Measurements from ENCODE around the gene PUS10. TPM values are rescaled to one million over a fixed set of nuclear protein-coding genes. Genes with fewer than 3 reads are reported as not detected.

The PUS10 gene
- total RNA-seq, 2 experiments from 2014 or later: 8.1 to 8.9 TPM

DNA sequence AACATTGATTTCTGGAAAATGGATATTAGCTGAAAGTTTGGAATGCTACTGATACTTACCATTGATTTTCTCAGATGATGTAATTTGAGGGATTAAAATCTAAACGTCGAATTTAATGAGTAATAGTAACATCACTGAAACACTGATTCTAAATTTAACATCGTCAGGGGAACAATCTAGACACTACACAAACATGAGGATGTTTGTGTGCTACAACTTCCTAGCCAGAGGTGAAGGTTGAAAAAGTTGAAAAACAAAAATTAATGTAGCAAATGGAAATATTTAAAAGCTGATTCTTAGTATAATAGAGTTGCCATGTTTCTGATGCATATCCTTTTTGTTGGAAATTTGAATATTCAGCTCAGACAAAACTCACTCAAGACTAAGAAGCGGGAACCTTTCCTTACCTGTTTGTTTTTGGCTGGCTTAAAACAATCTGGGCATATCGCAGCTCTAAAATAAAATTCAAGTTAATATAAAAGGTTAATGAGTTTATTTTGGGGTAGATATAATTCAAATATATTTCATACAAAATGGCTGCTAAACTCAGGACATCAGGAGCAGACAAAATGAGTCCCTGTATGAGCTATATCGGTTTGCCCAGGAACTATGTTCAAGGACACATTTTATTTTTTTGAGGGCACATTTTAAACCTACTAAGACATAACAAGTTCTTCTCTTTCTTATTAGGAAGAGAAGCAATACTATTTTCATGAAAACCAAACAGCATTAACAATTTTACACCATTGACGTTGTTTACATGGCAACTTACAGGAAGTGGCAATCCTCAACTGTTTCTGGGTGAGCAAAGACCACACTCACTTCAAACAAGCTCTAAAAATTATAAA lies 53.2 kb downstream of the PUS10 start:
- ChIA-PET CTCF (interaction anchor here (1.0 to 1.5 kb wide), 3 partner anchors 30 to 257 kb away, joined by 3 to 4 read pairs (median 4); no protein-coding TSS in a partner anchor), POLR2A (no interaction called here)
- DNase-seq: no peak
- Mint-ChIP-seq H3K4me3 (no peak overlapping the region), H3K36me3 (peaks cover 4% of the 10 kb centered on the region), H3K27ac (peak overlapping the region; percentile 60), H3K4me1 (ENCODE audit: low read depth) (peaks cover 32% of the 10 kb centered on the region), H3K27me3 (no peaks in the 10 kb centered on the region), H3K9me3 (no peaks in the 10 kb centered on the region)
- intact Hi-C loops (cut with micrococcal nuclease): no loop called here

DNA sequence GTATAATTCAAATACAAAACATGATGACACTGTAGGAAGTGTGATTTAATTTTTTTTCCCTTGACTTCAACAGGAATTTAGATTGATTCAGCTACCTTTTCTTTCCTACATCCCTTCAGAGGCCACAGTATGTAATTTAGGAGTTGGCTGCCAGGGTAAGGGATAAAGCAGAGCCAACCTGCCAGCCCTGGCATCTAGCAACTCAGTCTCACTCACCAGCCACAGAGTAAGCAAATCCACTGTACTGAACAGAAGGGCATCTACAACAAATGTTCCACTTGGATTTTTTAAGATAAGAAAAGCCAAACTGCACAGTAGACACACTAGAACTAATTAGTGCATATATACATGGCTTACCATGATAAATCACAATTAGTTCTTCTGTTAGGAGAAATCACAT lies 54.9 kb downstream of the PUS10 start:
- intact Hi-C loops (cut with micrococcal nuclease): no loop called here
- Mint-ChIP-seq H3K27ac (no peak overlapping the region), H3K4me3 (no peak overlapping the region), H3K4me1 (ENCODE audit: low read depth) (peaks cover 31% of the 10 kb centered on the region), H3K36me3 (peaks cover 6% of the 10 kb centered on the region), H3K9me3 (no peaks in the 10 kb centered on the region), H3K27me3 (no peaks in the 10 kb centered on the region)
- DNase-seq: no peak
- CTCF ChIA-PET: no interaction called here
- POLR2A ChIA-PET: no interaction called here

DNA sequence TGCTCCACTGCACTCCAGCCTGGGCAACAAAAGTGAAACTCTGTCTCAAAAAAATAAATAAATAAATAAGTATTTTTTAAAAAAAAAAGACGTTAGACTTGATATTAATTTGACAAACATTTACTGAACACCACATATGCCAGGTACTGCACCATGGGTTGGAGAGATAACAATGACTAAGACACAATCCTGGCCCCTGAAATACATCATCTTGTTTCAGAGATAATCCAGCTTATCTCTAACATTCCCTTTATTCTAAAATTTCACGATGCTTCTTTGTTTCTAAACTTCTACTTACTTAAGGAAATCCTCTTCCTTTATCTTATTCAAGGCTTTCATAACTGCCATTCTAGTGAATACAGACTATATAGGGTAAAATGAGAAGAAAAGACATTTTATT lies 55.5 kb downstream of the PUS10 start:
- DNase-seq: no peak
- CTCF ChIA-PET: no interaction called here
- Mint-ChIP-seq H3K9me3 (no peaks in the 10 kb centered on the region), H3K36me3 (peaks cover 6% of the 10 kb centered on the region), H3K27ac (no peak overlapping the region), H3K4me3 (no peak overlapping the region), H3K4me1 (ENCODE audit: low read depth) (peaks cover 29% of the 10 kb centered on the region), H3K27me3 (no peaks in the 10 kb centered on the region)
- intact Hi-C loops (cut with micrococcal nuclease): no loop called here
- POLR2A ChIA-PET: no interaction called here

DNA sequence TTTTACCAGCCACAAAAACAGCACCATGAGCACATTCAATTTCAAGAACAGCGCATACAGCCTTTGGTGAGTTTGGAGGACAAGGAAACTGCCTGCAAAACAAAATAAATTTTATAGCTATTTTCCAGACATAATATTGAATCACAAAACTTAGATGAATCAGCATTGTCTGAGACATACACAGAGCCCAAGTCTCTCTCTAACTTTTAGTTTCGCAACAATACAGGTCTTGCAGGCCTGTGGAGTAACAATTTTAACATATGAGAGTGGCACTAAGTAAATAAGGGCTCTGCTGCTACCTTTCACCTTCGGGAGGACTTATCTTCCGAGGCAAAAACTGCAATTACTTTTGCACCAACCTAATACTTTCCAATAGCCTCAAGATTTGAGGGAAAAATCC lies 56.6 kb downstream of the PUS10 start:
- no peak for DNase-seq
- POLR2A ChIA-PET: no interaction called here
- no peak overlapping the region for H3K27ac Mint-ChIP-seq

DNA sequence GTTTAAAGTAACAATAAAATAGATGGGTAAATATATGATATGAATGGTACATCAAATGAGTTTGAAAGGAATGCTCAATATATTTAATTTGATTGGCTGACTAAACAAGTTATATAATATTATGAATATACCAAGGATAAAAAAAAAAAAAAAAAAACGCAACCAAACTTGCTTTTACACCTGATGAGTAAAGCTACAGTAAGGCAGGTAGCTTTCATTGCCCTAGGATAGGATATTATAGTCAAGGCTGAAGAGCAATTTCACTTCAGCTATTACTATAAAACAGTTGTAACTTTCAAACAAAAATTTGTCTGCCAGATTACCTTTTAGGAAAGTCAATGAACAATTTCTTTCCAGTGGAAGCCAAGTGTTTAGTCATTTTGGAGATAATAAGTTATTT lies 57.3 kb downstream of the PUS10 start:
- H3K27me3 Mint-ChIP-seq: no peaks in the 10 kb centered on the region
- intact Hi-C loops (cut with micrococcal nuclease): no loop called here
- no peak overlapping the region for H3K4me3 Mint-ChIP-seq
- H3K27ac Mint-ChIP-seq: no peak overlapping the region
- CTCF ChIA-PET: interaction anchor here (0.6 to 0.7 kb wide), 2 partner anchors 8 to 26 kb away, joined by 3 read pairs; no protein-coding TSS in a partner anchor
- no peaks in the 10 kb centered on the region for H3K9me3 Mint-ChIP-seq
- POLR2A ChIA-PET: no interaction called here
- H3K36me3 Mint-ChIP-seq: peaks cover 6% of the 10 kb centered on the region
- DNase-seq: no peak
- peaks cover 13% of the 10 kb centered on the region for H3K4me1 Mint-ChIP-seq (ENCODE audit: low read depth)

More for the DNA sequence above, 56.6 kb downstream of the PUS10 start:
- Mint-ChIP-seq H3K9me3 (no peaks in the 10 kb centered on the region), H3K27me3 (no peaks in the 10 kb centered on the region), H3K36me3 (peaks cover 6% of the 10 kb centered on the region), H3K4me1 (ENCODE audit: low read depth) (peaks cover 20% of the 10 kb centered on the region), H3K4me3 (no peak overlapping the region)
- CTCF ChIA-PET: interaction anchor here (0.6 kb wide), 1 partner anchor 27 kb away, joined by 3 read pairs; no protein-coding TSS in a partner anchor
- intact Hi-C loops (cut with micrococcal nuclease): no loop called here

DNA sequence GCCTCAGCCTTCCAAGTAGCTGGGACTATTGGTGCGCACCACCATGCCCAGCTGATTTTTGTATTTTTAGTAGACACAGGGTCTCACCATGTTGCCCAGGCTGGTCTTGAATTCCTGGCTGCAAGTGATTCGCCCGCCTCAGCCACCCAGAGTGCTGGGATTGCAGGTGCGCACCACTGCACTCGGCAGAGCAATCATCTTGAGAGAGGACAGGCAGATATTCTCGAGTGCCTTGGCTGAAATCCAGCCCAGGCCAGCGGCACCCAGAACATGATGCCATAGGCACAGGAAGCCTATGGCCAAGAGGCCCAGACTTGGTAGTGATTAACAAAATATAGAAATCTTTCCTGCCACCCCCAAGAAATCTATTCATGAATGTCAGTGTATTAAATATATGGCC lies 58.6 kb downstream of the PUS10 start:
- Mint-ChIP-seq H3K9me3 (no peaks in the 10 kb centered on the region), H3K27me3 (no peaks in the 10 kb centered on the region), H3K36me3 (peaks cover 6% of the 10 kb centered on the region), H3K4me3 (no peak overlapping the region), H3K4me1 (ENCODE audit: low read depth) (peaks cover 3% of the 10 kb centered on the region), H3K27ac (no peak overlapping the region)
- no peak for DNase-seq
- intact Hi-C loops (cut with micrococcal nuclease): no loop called here
- ChIA-PET POLR2A (no interaction called here), CTCF (no interaction called here)

DNA sequence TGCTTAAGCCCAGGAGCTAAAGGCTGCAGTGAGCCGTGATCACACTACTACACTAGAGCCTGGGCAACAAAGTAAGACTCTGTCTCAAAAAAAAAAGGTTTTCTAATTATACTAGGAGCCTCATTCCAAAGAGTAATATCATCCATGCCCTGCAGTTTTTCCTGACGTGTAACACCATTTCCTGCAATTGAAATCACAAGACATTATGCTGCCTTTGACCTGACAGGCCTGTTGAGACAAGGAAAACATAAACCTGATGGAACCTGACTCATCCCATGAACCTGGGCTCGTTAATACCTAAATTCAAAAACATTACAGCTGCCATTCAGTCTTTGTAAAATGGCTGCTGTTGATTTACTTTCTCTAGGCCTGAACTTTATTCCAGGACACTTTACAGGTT lies 59.3 kb downstream of the PUS10 start:
- no peaks in the 10 kb centered on the region for H3K27me3 Mint-ChIP-seq
- CTCF ChIA-PET: no interaction called here
- POLR2A ChIA-PET: no interaction called here
- H3K4me1 Mint-ChIP-seq (ENCODE audit: low read depth): no peaks in the 10 kb centered on the region
- H3K27ac Mint-ChIP-seq: no peak overlapping the region
- peaks cover 8% of the 10 kb centered on the region for H3K36me3 Mint-ChIP-seq
- DNase-seq: no peak
- H3K9me3 Mint-ChIP-seq: no peaks in the 10 kb centered on the region
- no peak overlapping the region for H3K4me3 Mint-ChIP-seq
- intact Hi-C loops (cut with micrococcal nuclease): no loop called here

DNA sequence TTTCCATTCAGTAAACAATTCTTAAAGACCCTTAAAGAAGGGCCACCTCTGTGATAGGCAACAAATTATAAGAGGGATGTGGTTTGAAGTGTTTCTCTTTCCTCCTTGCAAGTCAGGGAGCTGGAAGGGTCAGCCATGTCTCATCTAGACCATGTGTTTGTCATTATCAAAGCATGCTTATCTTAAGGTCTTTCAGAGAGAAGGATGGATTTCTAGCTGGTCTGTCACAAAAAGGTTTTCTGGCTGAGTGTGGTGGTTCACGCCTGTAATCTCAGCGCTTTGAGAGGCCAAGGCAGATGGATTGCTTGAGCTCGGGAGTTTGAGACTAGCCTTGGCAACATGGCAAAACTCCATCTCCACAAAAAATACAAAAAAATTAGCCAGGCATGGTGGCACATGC lies 59.7 kb downstream of the PUS10 start:
- Mint-ChIP-seq H3K27ac (no peak overlapping the region), H3K27me3 (no peaks in the 10 kb centered on the region), H3K4me3 (no peak overlapping the region), H3K36me3 (peaks cover 12% of the 10 kb centered on the region), H3K4me1 (ENCODE audit: low read depth) (no peaks in the 10 kb centered on the region), H3K9me3 (no peaks in the 10 kb centered on the region)
- CTCF ChIA-PET: interaction anchor here (0.9 kb wide), 1 partner anchor 11 kb away, joined by 3 read pairs; no protein-coding TSS in a partner anchor
- POLR2A ChIA-PET: no interaction called here
- no peak for DNase-seq
- intact Hi-C loops (cut with micrococcal nuclease): no loop called here

DNA sequence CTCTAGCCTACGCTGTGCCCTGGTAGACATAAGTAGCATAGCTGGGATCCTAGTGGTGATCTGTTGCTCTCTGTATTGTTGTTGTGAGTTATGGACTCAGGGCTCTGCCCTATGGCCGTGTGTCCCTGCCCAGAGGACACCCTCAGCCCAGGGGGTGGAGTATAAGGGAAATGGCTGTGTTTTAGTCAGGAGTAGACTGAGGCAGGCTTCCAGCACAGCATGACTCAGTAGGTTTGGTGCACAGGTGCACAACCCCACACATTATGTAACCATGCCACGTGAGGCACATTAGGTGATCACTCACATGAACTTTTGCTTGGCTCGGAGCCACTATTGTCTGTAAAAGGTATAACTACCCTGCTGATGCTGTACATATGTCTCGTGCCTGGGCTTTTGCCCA lies 60.4 kb downstream of the PUS10 start:
- intact Hi-C loops (cut with micrococcal nuclease): no loop called here
- Mint-ChIP-seq H3K36me3 (peaks cover 16% of the 10 kb centered on the region), H3K4me3 (no peak overlapping the region), H3K27ac (no peak overlapping the region), H3K4me1 (ENCODE audit: low read depth) (no peaks in the 10 kb centered on the region), H3K9me3 (no peaks in the 10 kb centered on the region), H3K27me3 (no peaks in the 10 kb centered on the region)
- POLR2A ChIA-PET: interaction anchor here (1.1 kb wide), 1 partner anchor 58 kb away, joined by 5 read pairs; no protein-coding TSS in a partner anchor
- DNase-seq: no peak
- CTCF ChIA-PET: interaction anchor here (0.9 kb wide), 1 partner anchor 10 kb away, joined by 3 read pairs; no protein-coding TSS in a partner anchor

DNA sequence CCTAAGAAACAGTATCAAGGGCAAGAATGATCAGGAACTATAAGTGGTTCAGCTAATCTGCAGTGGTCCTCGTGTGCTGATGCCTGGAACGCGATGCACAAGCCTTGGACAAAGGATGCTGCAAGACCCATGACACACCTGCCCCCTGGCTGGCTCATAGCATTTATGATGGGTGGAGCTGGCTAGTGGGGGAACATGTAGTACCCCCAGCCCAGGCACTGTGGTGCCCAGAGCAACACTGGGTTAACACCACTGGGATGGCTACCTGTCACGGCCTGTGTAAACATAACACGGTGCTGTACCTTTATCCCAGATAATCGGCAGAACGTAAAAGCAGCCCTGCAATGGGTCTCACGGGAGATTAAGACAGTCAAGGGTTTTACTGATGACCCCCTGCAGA lies 60.8 kb downstream of the PUS10 start:
- POLR2A ChIA-PET: interaction anchor here (1.1 kb wide), 1 partner anchor 58 kb away, joined by 5 read pairs; no protein-coding TSS in a partner anchor
- no peaks in the 10 kb centered on the region for H3K4me1 Mint-ChIP-seq (ENCODE audit: low read depth)
- no peaks in the 10 kb centered on the region for H3K27me3 Mint-ChIP-seq
- H3K36me3 Mint-ChIP-seq: peaks cover 15% of the 10 kb centered on the region
- no peaks in the 10 kb centered on the region for H3K9me3 Mint-ChIP-seq
- CTCF ChIA-PET: no interaction called here
- no peak for DNase-seq
- H3K27ac Mint-ChIP-seq: no peak overlapping the region
- no peak overlapping the region for H3K4me3 Mint-ChIP-seq
- intact Hi-C loops (cut with micrococcal nuclease): no loop called here

DNA sequence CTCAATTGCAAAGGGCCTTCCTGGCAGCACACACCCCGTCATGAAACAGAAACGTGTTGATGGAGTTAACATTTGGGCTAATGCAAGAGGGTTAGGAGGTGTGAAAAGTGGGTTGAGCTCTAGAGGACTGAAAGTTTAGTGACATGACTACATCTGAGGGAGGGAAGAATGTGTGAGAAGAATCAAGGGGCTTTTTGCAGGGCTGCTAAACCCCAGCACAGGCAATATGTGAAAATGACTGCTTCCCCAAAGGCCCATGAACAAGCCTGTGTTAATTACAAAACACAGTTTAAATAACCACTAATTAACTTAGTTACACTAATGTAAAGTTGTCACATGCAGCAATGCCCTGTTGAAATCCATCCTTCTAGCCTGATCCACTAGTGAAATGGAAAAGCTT lies 63.9 kb downstream of the PUS10 start:
- Mint-ChIP-seq H3K27ac (no peak overlapping the region), H3K27me3 (no peaks in the 10 kb centered on the region), H3K4me3 (no peak overlapping the region), H3K9me3 (no peaks in the 10 kb centered on the region), H3K4me1 (ENCODE audit: low read depth) (peaks cover 3% of the 10 kb centered on the region), H3K36me3 (peaks cover 16% of the 10 kb centered on the region)
- intact Hi-C loops (cut with micrococcal nuclease): no loop called here
- POLR2A ChIA-PET: no interaction called here
- DNase-seq: no peak
- CTCF ChIA-PET: interaction anchor here (2.4 kb wide), 1 partner anchor 45 kb away, joined by 8 read pairs; no protein-coding TSS in a partner anchor

DNA sequence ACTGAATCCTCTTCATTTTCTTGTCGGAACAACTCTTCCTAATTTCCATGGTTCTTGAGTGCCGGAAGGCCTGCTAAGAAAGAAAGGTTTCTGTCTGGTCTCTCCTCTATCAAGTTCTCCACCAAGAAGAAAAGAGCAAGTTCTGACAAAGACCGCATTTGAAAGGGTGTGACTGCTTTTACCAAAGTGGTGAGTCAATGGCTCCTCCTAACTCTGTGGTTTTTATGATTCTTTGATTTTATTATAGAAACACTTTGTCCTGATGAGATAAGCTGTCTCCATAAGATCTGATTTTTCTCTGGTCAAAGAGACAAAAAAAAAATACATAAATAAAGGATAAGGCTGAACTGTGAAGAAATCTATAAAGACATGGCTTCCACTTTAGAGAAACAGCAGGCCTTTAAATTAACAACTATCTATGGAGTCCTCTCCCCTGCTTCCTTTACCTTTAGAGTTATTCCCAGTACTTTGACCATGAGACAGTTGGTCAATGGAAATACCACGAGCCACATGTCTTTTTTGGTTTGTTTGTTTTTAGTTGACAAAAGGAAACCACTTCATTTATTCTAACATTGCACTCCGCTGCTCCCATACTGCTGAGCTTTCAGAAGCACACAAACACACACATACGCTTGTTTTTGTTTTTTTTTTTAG lies 69.0 kb downstream of the PUS10 start:
- Mint-ChIP-seq H3K27ac (no peak overlapping the region), H3K4me3 (no peak overlapping the region), H3K9me3 (no peaks in the 10 kb centered on the region), H3K4me1 (ENCODE audit: low read depth) (peaks cover 11% of the 10 kb centered on the region), H3K36me3 (peaks cover 29% of the 10 kb centered on the region), H3K27me3 (no peaks in the 10 kb centered on the region)
- intact Hi-C loops (cut with micrococcal nuclease): no loop called here
- DNase-seq: no peak
- ChIA-PET CTCF (no interaction called here), POLR2A (no interaction called here)
